K562 (cell line): ENCODE data around the gene ADGRD1. TPM values are rescaled to one million over a fixed set of nuclear protein-coding genes. Genes with fewer than 3 reads are reported as not detected.

ENCODE experiments used
- ATAC-seq: fragments of 200-7000 bp; cut with Tn5 transposase; 3 replicates; pipeline ENCODE4 v1.9.1; 2020; ENCODE audit warnings: moderate library complexity
- BruUV-seq: library from RNA; stranded (reverse); fragments of 400-500 nt; replicated peaks from 2 replicates; lab custom pipeline; 2021; lab: Mats Ljungman, UMichigan
- CTCF ChIA-PET: fragments of 300-600 bp; formaldehyde crosslinking; extraction: SDS; loops from one replicate; lab custom pipeline; 2021; ENCODE audit warnings: low intra/inter-chr PET ratio; lab: Yijun Ruan, JAX
- POLR2A ChIA-PET: fragments of 300-600, 350-650 bp; sonication (Branson Sonifier 250); formaldehyde crosslinking; extraction: SDS; loops from one replicate; lab custom pipeline; 2021; ENCODE audit warnings: antibody characterized with exemption, inconsistent platforms; lab: Yijun Ruan, JAX
- DNase-seq, 4 experiments: peaks; one replicate each; pipeline versions ENCODE4 v3.0.0 to v3.0.0-alpha.2; 2011 to 2018; ENCODE audit warnings: low spot score in 3 of 4, mixed read lengths in 3 of 4; ENCODE audit errors: extremely low read depth in 1 of 4
- FAIRE-seq: peaks from 2 replicates; lab custom pipeline; 2011; peaks lifted over from hg19 to GRCh38; lab: Jason Lieb, UNC
- H2AFZ ChIP-seq: 2 replicates; pipeline ENCODE4 v1.6.0; 2011; ENCODE audit warnings: low read depth, low read length, control low read depth, inconsistent platforms
- H3K27ac ChIP-seq: fragments of 200-600 bp; 3 replicates; pipeline ENCODE4 v1.8.0; 2011; ENCODE audit warnings: low read depth, mild to moderate bottlenecking, control low read depth, inconsistent platforms, low read length, moderate library complexity, mixed read lengths; ENCODE audit errors: extremely low read depth
- H3K27me3 ChIP-seq, 2 experiments: fragments of 300-600 bp in 1 of 2; 2 replicates in 1 of 2; 3 replicates in 1 of 2; pipeline versions ENCODE4 v1.6.0 to v1.8.0; 2011; ENCODE audit warnings: inconsistent platforms in 2 of 2, low read length in 2 of 2, mild to moderate bottlenecking in 1 of 2, mixed read lengths in 1 of 2, moderate library complexity in 1 of 2; ENCODE audit not compliant: control insufficient read depth in 2 of 2, insufficient read depth in 2 of 2
- H3K36me3 ChIP-seq: fragments of 300-600 bp; 3 replicates; pipeline ENCODE4 v1.8.0; 2011; ENCODE audit warnings: mild to moderate bottlenecking, low read length, inconsistent platforms; ENCODE audit not compliant: control insufficient read depth, insufficient read depth
- H3K4me1 ChIP-seq, 2 experiments: fragments of 200-600 bp in 1 of 2; replicated peaks in 1 of 2; 2 replicates in 1 of 2; 3 replicates in 1 of 2; pipeline versions ENCODE4 v1.5.1 to v1.8.0; 2011; ENCODE audit warnings: inconsistent platforms in 2 of 2, low read length in 2 of 2, mild to moderate bottlenecking in 1 of 2, mixed read lengths in 1 of 2, moderate library complexity in 1 of 2; ENCODE audit not compliant: control insufficient read depth in 2 of 2, insufficient read depth in 2 of 2
- H3K4me2 ChIP-seq: 2 replicates; pipeline ENCODE4 v1.6.1; 2011; ENCODE audit warnings: low read length, control low read depth, inconsistent platforms, mixed read lengths; ENCODE audit not compliant: insufficient read depth
- H3K4me3 ChIP-seq: fragments of 200-600 bp; sonication (generic), shearing (Covaris generic); 2 replicates; pipeline ENCODE4 v1.5.1; 2016; ENCODE audit warnings: control low read depth, inconsistent platforms
- H3K79me2 ChIP-seq: fragments of 200-600 bp; 3 replicates; pipeline ENCODE4 v1.8.0; 2011; ENCODE audit warnings: low read length, inconsistent platforms; ENCODE audit not compliant: control insufficient read depth, insufficient read depth
- H3K9ac ChIP-seq, 2 experiments: 2 replicates each; pipeline versions ENCODE4 v1.6.0 to v1.6.1; 2011; ENCODE audit warnings: low read depth in 2 of 2, low read length in 2 of 2, control low read depth in 1 of 2, inconsistent platforms in 1 of 2, mild to moderate bottlenecking in 1 of 2, mixed read lengths in 1 of 2; ENCODE audit not compliant: insufficient read depth in 1 of 2
- H3K9me1 ChIP-seq: one replicate; pipeline ENCODE4 v1.6.0; 2011; ENCODE audit warnings: inconsistent platforms, mild to moderate bottlenecking, low read length, moderate library complexity; ENCODE audit not compliant: control insufficient read depth, insufficient read depth
- H3K9me3 ChIP-seq: replicated peaks from 2 replicates; pipeline ENCODE4 v1.5.1; 2011; ENCODE audit warnings: low read depth, low read length, inconsistent platforms; ENCODE audit not compliant: control insufficient read depth, insufficient read depth
- H4K20me1 ChIP-seq: replicated peaks from 2 replicates; pipeline ENCODE4 v1.6.1; 2011; ENCODE audit warnings: low read length, inconsistent platforms, mixed read lengths; ENCODE audit not compliant: control insufficient read depth, insufficient read depth
- BRF1 ChIP-seq: IDR thresholded peaks from 3 replicates; pipeline ENCODE4 v1.6.1; 2011; ENCODE audit warnings: borderline replicate concordance, mild to moderate bottlenecking; ENCODE audit not compliant: insufficient read length; ENCODE audit errors: extremely low read depth
- MAFK ChIP-seq: IDR thresholded peaks from 2 replicates; pipeline ENCODE4 v1.6.1; 2011; ENCODE audit warnings: low read length, improper control_type of control experiment
- MCM3 ChIP-seq: fragments of 450-650 bp; IDR thresholded peaks from 2 replicates; pipeline ENCODE4 v1.6.1; 2016
- SPI1 ChIP-seq: IDR thresholded peaks from 2 replicates; pipeline ENCODE4 v1.6.1; 2011; ENCODE audit warnings: low read depth, low read length, control low read depth, borderline replicate concordance
- TCFL5 ChIP-seq: fragments of 250-450 bp; sonication (Bioruptor Pico); conservative IDR thresholded peaks from 2 replicates; pipeline ENCODE4 v1.6.1; 2021; ENCODE audit warnings: mild to moderate bottlenecking, moderate library complexity, matching md5 sums
- ZNF212 ChIP-seq: fragments of 450-650 bp; formaldehyde crosslinking; IDR thresholded peaks from 2 replicates; pipeline ENCODE4 v1.4.0; 2020; ENCODE audit warnings: mild to moderate bottlenecking
- ZNF561 ChIP-seq: fragments of 450-650 bp; formaldehyde crosslinking; conservative IDR thresholded peaks from 2 replicates; pipeline ENCODE4 v1.4.0; 2020; ENCODE audit warnings: mild to moderate bottlenecking, moderate library complexity
- WGBS: fragments of 100-300 bp; shearing (Covaris generic); methylation state at CpG from one replicate; pipeline ENCODE4 v1.1.6; 2016; ENCODE audit warnings: low coverage, mixed read lengths; ENCODE audit not compliant: insufficient coverage; ENCODE audit errors: missing lambda C conversion rate; 5-methylcytosine and 5-hydroxymethylcytosine counted together
- in situ Hi-C: fragments of 300-500 bp; cut with MboI; formaldehyde crosslinking; loops from 4 replicates; pipeline ENCODE4 v1.15.0; 2018; ENCODE audit warnings: inconsistent platforms, mixed read lengths
- intact Hi-C: fragments of 100-400 bp; cut with micrococcal nuclease; formaldehyde crosslinking; loops from 2 replicates; pipeline ENCODE4 v1.14.2; 2022
- polyA plus RNA-seq, 8 experiments: library from polyadenylated mRNA; depleted of rRNA in 4 of 8; stranded (reverse) in 5 of 8; unstranded in 3 of 8; fragments of >200 nt; fragmentation: Nextera tagmentation in 2 of 8; fragmentation: Illumina TruSeq in 1 of 8; extraction: Ambion mirVana in 2 of 8; extraction: Trizol in 1 of 8; gene quantifications; 2 replicates each; pipeline versions ENCODE4 v1.2.1 to v1.2.3, GENCODE V29; 2011 to 2014; ENCODE audit warnings: inconsistent platforms in 1 of 8, missing spikeins in 1 of 8
- total RNA-seq, 7 experiments: library from RNA; depleted of rRNA in 6 of 7; stranded (reverse); fragments of >200 nt in 6 of 7; fragmentation: Illumina TruSeq in 2 of 7; extraction: Trizol in 2 of 7; gene quantifications; 2 replicates each; pipeline versions ENCODE4 v1.2.1 to v1.2.3, GENCODE V29; 2011 to 2021; ENCODE audit warnings: low replicate concordance in 1 of 7
- TF ChIP-seq, protein P1 (sequence below): sonication (generic); formaldehyde crosslinking; IDR thresholded peaks from 2 replicates; pipeline ENCODE4 v1.9.0; 2022; ENCODE audit warnings: mild to moderate bottlenecking, missing genetic modification reagents
- TF ChIP-seq, protein P2 (sequence below): IDR thresholded peaks from 3 replicates; pipeline ENCODE4 v1.6.1; 2011; ENCODE audit warnings: borderline replicate concordance, mild to moderate bottlenecking; ENCODE audit not compliant: insufficient read length, insufficient read depth

ADGRD1 gene
- total and polyA plus RNA-seq, 9 of the 15 experiments (the other 6 are each of a cell fraction or from before 2014, with no cell fraction given), result 1.7 to 11.7 (median 3.3) TPM

DNA sequence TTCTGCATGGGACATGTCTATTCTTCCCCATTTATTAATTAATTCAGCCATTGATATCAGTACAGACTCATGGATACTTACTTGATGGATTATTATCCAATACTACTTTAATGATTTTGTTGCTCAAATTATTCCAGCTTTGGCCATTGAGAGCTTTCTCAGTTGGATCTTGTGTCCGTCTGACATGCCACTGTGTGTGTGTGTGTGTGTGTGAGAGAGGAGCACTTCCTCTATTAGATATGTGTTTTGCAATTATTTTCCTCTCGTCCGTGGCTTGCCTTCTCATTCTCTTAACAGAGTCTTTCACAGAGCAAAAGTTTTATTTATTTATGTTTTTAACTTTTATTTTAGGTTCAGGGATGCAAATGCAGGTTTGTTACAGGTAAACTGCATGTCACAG, 194.2 kb downstream of the ADGRD1 start:
- no peak overlapping the region for H3K9ac ChIP-seq
- peaks cover 2% of the 10 kb centered on the region for H3K9me1 ChIP-seq
- WGBS, result 2% methylated on average over 3 of the region's 3 CpGs
- in situ Hi-C loops, result no loop called here
- no peaks in the 10 kb centered on the region for H3K36me3 ChIP-seq
- ATAC-seq (no peak), FAIRE-seq (no peak), DNase-seq (no peak)
- peaks cover 0 to 2% of the 10 kb centered on the region in 2 experiments; a peak in 1 of 5 replicates for H3K4me1 ChIP-seq
- no peaks in the 10 kb centered on the region for H3K9me3 ChIP-seq
- BruUV-seq, result no TSS peak
- CTCF ChIA-PET, result no interaction called here
- POLR2A ChIA-PET, result no interaction called here
- intact Hi-C loops, result no loop called here
- no peak overlapping the region for H3K4me3 ChIP-seq
- no peaks in the 10 kb centered on the region for H3K79me2 ChIP-seq
- TF ChIP-seq SPI1 (peak; percentile 33; the same call in 1 of the 2 replicates), BRF1 (no peak)
- H3K27me3 ChIP-seq, result peaks cover 0 to 13% of the 10 kb centered on the region in 2 experiments; a peak in 4 of 5 replicates
- no peak overlapping the region for H3K27ac ChIP-seq
- no peak overlapping the region for H3K4me2 ChIP-seq
- no peak overlapping the region for H2AFZ ChIP-seq
- H4K20me1 ChIP-seq, result no peaks in the 10 kb centered on the region

DNA sequence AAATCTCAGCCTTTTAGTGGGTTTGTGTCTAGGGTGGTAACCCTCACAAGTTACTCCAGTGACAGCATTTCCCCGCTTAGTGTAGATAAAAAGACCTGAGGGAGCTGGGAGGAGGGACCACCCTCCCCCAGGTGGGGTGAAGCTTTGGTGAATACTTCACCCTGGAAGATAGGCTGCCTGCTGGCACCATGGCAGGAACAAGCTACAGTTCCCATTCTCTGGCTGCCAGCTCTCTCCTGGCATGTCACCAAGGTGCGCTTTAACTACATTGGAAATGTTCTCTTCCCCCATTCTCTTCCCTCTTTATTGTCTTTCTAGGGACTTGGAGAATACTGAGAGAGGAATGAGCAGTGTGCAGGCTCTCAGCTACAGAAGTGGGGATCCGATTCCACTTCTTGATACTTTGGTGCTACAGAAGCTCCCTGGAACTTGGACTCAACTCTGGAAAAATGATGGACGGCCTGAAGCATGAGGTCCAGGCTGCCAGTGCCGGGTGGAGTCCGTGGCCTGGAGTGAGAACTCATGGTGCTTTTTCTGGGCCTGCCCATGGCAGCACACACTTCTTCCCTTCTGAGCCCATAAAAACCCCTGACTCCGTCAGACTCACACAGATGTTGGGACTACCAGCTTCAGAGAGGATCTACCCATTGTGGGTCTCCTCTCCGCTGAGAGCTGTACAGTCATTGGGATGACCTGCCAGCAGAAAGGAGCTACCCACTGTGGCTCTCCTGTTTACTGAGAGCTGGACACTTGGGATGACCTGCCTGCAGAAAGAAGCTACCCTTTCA, 198.0 kb downstream of the ADGRD1 start:
- no TSS peak for BruUV-seq
- in situ Hi-C loops (no loop called here), intact Hi-C loops (no loop called here)
- H3K27me3 ChIP-seq, result peaks cover 0 to 31% of the 10 kb centered on the region in 2 experiments
- no peaks in the 10 kb centered on the region for H3K9me3 ChIP-seq
- no peaks in the 10 kb centered on the region for H4K20me1 ChIP-seq
- no peak for ATAC-seq
- no peak overlapping the region for H2AFZ ChIP-seq
- no peak for FAIRE-seq
- no peak overlapping the region for H3K9ac ChIP-seq
- no peak for DNase-seq
- no peak overlapping the region for H3K4me3 ChIP-seq
- H3K27ac ChIP-seq, result no peak overlapping the region
- H3K36me3 ChIP-seq, result no peaks in the 10 kb centered on the region
- 1% methylated on average over 8 of the region's 8 CpGs for WGBS
- peaks cover 2% of the 10 kb centered on the region for H3K9me1 ChIP-seq
- ChIA-PET POLR2A (no interaction called here), CTCF (no interaction called here)
- no peaks in the 10 kb centered on the region for H3K4me1 ChIP-seq
- H3K4me2 ChIP-seq, result no peak overlapping the region
- H3K79me2 ChIP-seq, result no peaks in the 10 kb centered on the region
- TF ChIP-seq ZNF561 (CRISPR knock-in tag) (no peak), ZNF212 (no peak), MAFK (no peak), TCFL5 (no peak), MCM3 (no peak)
- TF ChIP-seq, protein P1, sequence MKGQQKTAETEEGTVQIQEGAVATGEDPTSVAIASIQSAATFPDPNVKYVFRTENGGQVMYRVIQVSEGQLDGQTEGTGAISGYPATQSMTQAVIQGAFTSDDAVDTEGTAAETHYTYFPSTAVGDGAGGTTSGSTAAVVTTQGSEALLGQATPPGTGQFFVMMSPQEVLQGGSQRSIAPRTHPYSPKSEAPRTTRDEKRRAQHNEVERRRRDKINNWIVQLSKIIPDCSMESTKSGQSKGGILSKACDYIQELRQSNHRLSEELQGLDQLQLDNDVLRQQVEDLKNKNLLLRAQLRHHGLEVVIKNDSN (CRISPR knock-in tag), result no peak
- TF ChIP-seq, protein P2, sequence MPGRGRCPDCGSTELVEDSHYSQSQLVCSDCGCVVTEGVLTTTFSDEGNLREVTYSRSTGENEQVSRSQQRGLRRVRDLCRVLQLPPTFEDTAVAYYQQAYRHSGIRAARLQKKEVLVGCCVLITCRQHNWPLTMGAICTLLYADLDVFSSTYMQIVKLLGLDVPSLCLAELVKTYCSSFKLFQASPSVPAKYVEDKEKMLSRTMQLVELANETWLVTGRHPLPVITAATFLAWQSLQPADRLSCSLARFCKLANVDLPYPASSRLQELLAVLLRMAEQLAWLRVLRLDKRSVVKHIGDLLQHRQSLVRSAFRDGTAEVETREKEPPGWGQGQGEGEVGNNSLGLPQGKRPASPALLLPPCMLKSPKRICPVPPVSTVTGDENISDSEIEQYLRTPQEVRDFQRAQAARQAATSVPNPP, result no peak
